Spleen (tissue), 7 donors: ENCODE results near the gene GIMAP4.

ENCODE experiments used
- CTCF ChIP-seq, 11 experiments: fragments of 200-600 bp in 7 of 11; fragments of 450-650 bp in 4 of 11; sonication (generic) in 4 of 11; IDR thresholded peaks in 8 of 11; conservative IDR thresholded peaks in 3 of 11; 1 replicate in 7 of 11; 2 replicates in 4 of 11; pipeline versions ENCODE4 v1.4.0 to v1.8.0; 2016 to 2021; ENCODE audit warnings: antibody characterized with exemption in 11 of 11, inconsistent platforms in 4 of 11, mild to moderate bottlenecking in 1 of 11
- POLR2A ChIP-seq, 3 donors: fragments of 450-650 bp; IDR thresholded peaks; one replicate each; pipeline ENCODE4 v1.5.1; 2017; ENCODE audit warnings: antibody characterized with exemption in 3 of 3, mild to moderate bottlenecking in 1 of 3
- POLR2AphosphoS5 ChIP-seq, 3 donors: sonication (generic); formaldehyde crosslinking; IDR thresholded peaks; one replicate each; pipeline ENCODE4 v1.5.1; 2017; ENCODE audit warnings: antibody characterized with exemption in 3 of 3
- donor health status: DM: no; HTN: no; CAD: no; lungs with moderate emphysema.
- donor health status: DM: no; HTN: no; CAD: no.
- donor health status: DM: no; HTN: no; CAD: no.

DNA sequence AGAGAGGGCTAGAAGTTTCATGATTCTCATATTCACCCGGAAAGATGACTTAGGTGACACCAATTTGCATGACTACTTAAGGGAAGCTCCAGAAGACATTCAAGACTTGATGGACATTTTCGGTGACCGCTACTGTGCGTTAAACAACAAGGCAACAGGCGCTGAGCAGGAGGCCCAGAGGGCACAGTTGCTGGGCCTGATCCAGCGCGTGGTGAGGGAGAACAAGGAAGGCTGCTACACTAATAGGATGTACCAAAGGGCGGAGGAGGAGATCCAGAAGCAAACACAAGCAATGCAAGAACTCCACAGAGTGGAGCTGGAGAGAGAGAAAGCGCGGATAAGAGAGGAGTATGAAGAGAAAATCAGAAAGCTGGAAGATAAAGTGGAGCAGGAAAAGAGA is 5.3 kb downstream of the GIMAP4 start:
- TF ChIP-seq POLR2A (IDR thresholded peaks at IDR 0.05) (no peak), CTCF (IDR thresholded peaks at IDR 0.05 in 8 of 11, conservative IDR thresholded peaks at IDR 0.05 in 3 of 11) (no peak), POLR2AphosphoS5 (IDR thresholded peaks at IDR 0.05) (peak in 2 of 3 donors; percentile 40 to 43)
